ENCODE data around the gene S100A3.

- no peak for TF ChIP-seq CTCF (IDR thresholded peaks at IDR 0.05; ENCODE audit: low read length)
- no peak for TF ChIP-seq EZH2 (IDR thresholded peaks at IDR 0.05; ENCODE audit: borderline replicate concordance, low read length)
Observed at GRCh38 chr1:153536671-153537375, 12.2 kb downstream of the S100A3 start.
